ENCODE results near the gene TARBP1. TPM values are rescaled to one million over a fixed set of nuclear protein-coding genes. Genes with fewer than 3 reads are reported as not detected.
A peak's percentile ranks its signal among the peaks of the same experiment; 100 is the strongest.

The TARBP1 gene
- total RNA-seq, 4 donors from 2014 or later = 5.7 to 11.9 (median 8.2) TPM

DNA sequence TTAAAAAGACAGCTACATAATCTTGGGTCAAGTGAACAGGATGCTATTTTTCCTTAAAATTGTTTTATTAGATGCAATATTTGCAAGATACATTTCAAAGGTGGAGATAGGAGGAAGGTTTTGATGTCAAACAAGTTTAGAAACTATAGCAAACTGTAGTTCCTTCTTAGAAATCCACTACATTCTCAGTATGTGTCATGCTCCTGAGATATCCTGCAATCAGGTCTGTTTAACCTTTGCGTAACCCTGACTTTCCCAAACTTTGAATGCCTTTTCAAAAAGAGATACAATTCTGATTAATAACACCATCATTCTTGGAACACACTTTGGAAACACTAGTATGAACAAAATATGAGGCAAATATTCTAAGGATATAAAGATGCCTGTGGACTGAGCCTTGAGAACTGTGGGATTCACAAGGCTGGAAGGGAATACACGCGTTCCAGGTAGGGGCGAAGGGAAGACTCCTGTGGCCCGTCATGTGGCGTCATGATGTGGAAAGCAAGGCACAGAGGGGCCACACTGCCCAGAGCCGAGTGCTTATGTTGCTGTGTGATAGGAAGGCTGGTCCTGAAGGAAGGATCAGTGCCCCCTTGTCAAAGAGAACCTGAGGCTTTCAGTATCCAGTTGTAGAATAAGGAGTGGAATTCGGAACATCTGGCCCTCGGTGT, 19.6 kb upstream of the TARBP1 start:
- Histone ChIP-seq H3K36me3 (no peaks in the 10 kb centered on the region), H3K4me3 (no peak overlapping the region), H3K9me3 (no peaks in the 10 kb centered on the region), H3K4me1 (peaks cover 47 to 51% of the 10 kb centered on the region in 2 donors), H3K27ac (peak overlapping the region; percentile 88 to 95 (median 88)), H3K27me3 (no peaks in the 10 kb centered on the region)
- in situ Hi-C loops (cut with MboI; ENCODE audit: low sequenced_read_pairs in 4 of 4) (loop anchor here (5.0 to 25.0 kb wide), 11 partner anchors 99 to 589 kb away; partner anchors contain the start of gene IRF2BP2 (in 1 of the 4)), intact Hi-C loops (cut with DNase I; ENCODE audit: low total_unique reads) (loop anchor here (1.0 to 5.0 kb wide), 9 partner anchors 36 to 585 kb away; partner anchors contain the start of gene IRF2BP2)
- DNase-seq (no peak), ATAC-seq (peak; percentile 2 to 9)
- TF ChIP-seq POLR2A (IDR thresholded peaks at IDR 0.05) = no peak
- TF ChIP-seq, protein P1, sequence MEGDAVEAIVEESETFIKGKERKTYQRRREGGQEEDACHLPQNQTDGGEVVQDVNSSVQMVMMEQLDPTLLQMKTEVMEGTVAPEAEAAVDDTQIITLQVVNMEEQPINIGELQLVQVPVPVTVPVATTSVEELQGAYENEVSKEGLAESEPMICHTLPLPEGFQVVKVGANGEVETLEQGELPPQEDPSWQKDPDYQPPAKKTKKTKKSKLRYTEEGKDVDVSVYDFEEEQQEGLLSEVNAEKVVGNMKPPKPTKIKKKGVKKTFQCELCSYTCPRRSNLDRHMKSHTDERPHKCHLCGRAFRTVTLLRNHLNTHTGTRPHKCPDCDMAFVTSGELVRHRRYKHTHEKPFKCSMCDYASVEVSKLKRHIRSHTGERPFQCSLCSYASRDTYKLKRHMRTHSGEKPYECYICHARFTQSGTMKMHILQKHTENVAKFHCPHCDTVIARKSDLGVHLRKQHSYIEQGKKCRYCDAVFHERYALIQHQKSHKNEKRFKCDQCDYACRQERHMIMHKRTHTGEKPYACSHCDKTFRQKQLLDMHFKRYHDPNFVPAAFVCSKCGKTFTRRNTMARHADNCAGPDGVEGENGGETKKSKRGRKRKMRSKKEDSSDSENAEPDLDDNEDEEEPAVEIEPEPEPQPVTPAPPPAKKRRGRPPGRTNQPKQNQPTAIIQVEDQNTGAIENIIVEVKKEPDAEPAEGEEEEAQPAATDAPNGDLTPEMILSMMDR (IDR thresholded peaks at IDR 0.05 in 4 of 5, conservative IDR thresholded peaks at IDR 0.05 in 1 of 5) = no peak

GRCh38 chr1:234497589-234497988, 18.6 kb upstream of the TARBP1 start:
- intact Hi-C loops (cut with DNase I; ENCODE audit: low total_unique reads) (loop anchor here (5.0 kb wide), 2 partner anchors 275 to 475 kb away; no protein-coding TSS in a partner anchor), in situ Hi-C loops (cut with MboI; ENCODE audit: low sequenced_read_pairs in 4 of 4) (loop anchor here (5.0 to 25.0 kb wide), 11 partner anchors 100 to 590 kb away; partner anchors contain the start of gene IRF2BP2 (in 1 of the 4))
- Histone ChIP-seq H3K4me3 (no peak overlapping the region), H3K27ac (peak overlapping the region; percentile 88 to 95 (median 88)), H3K9me3 (no peaks in the 10 kb centered on the region), H3K36me3 (no peaks in the 10 kb centered on the region), H3K27me3 (no peaks in the 10 kb centered on the region), H3K4me1 (peaks cover 47 to 51% of the 10 kb centered on the region in 2 donors)
- DNase-seq (no peak), ATAC-seq (no peak)
- TF ChIP-seq, protein P1 (IDR thresholded peaks at IDR 0.05 in 4 of 5, conservative IDR thresholded peaks at IDR 0.05 in 1 of 5) = no peak
- TF ChIP-seq POLR2A (IDR thresholded peaks at IDR 0.05) = no peak

DNA sequence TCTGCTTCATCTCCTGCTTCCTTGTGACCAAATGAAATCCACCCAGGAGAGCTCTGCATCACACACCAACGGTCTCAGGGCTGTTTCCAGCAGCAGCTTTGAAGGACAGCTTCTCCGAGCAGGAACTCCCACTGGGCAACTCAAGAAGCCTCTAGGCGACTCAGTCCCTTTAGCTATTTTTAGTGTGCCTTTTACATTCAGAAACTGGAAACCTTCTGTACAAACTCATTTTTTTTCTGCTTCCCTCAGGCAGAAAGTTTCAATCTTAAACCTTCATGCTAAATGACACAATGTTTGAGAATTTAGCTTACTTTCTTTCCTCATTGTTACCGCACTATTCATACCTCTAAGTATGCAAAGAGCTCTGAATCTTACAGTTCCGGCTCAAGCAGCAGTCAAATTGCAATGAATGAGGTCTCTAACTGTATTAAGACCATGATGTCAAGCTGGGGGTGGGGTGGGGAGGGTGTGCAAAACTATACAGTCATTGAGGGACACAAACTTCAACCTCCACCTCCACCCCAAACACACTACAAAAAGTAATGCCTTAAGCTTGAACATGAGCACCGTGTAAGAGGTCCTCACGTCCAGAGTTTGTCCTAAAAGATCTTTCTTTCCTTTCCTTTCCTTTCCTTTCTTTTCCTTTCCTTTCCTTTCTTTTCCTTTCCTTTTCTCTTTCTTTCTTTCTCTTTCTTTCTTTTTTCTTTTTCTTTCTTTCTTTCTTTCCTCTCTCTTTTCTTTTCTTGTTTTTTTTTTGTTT, 16.4 kb upstream of the TARBP1 start:
- DNase-seq = peak in 1 of 2 donors; percentile 50
- Histone ChIP-seq H3K27ac (peak overlapping the region; percentile 34 to 81 (median 73)), H3K9me3 (no peaks in the 10 kb centered on the region), H3K36me3 (no peaks in the 10 kb centered on the region), H3K4me3 (peak overlapping the region in 1 of 4 donors; percentile 14), H3K27me3 (no peaks in the 10 kb centered on the region), H3K4me1 (peaks cover 38 to 41% of the 10 kb centered on the region in 2 donors)
- intact Hi-C loops (cut with DNase I; ENCODE audit: low total_unique reads) (loop anchor here (5.0 kb wide), 2 partner anchors 277 to 477 kb away; no protein-coding TSS in a partner anchor), in situ Hi-C loops (cut with MboI; ENCODE audit: low sequenced_read_pairs in 4 of 4) (loop anchor here (5.0 to 25.0 kb wide), 11 partner anchors 102 to 592 kb away; partner anchors contain the start of gene IRF2BP2 (in 1 of the 4))
- ATAC-seq = peak; percentile 27 to 57
- TF ChIP-seq POLR2A (IDR thresholded peaks at IDR 0.05) = peak in 1 of 2 donors; percentile 17
- TF ChIP-seq, protein P1 (IDR thresholded peaks at IDR 0.05 in 4 of 5, conservative IDR thresholded peaks at IDR 0.05 in 1 of 5) = no peak

- in situ Hi-C loops (cut with MboI; ENCODE audit: low sequenced_read_pairs in 4 of 4) (loop anchor here (10.0 to 25.0 kb wide), 6 partner anchors 121 to 393 kb away; partner anchors contain the start of gene IRF2BP2 (in 1 of the 4)), intact Hi-C loops (cut with DNase I; ENCODE audit: low total_unique reads) (no loop called here)
- no peak overlapping the region for H3K4me3 ChIP-seq
- no peak for DNase-seq
- H3K4me1 ChIP-seq = peaks cover 24 to 28% of the 10 kb centered on the region in 2 donors
- no peaks in the 10 kb centered on the region for H3K9me3 ChIP-seq
- no peak for ATAC-seq
- no peak for TF ChIP-seq POLR2A (IDR thresholded peaks at IDR 0.05)
- TF ChIP-seq, protein P1 (IDR thresholded peaks at IDR 0.05 in 4 of 5, conservative IDR thresholded peaks at IDR 0.05 in 1 of 5) = no peak
- H3K27me3 ChIP-seq = no peaks in the 10 kb centered on the region
- H3K36me3 ChIP-seq = no peaks in the 10 kb centered on the region
- H3K27ac ChIP-seq = peak overlapping the region in 1 of 4 donors; percentile 72
Observed at GRCh38 chr1:234494049-234494448, 15.1 kb upstream of the TARBP1 start.

All from gastrocnemius medialis (tissue), 4 donors.